Tibial nerve (tissue), 4 donors: ENCODE data around the gene ATP8A2.

Experiments
- CTCF ChIP-seq, 5 experiments: fragments of 200-600 bp in 3 of 5; fragments of 450-650 bp in 2 of 5; sonication (generic) in 3 of 5; IDR thresholded peaks; one replicate each; pipeline ENCODE4 v1.5.1; 2016 to 2019; ENCODE audit warnings: antibody characterized with exemption in 5 of 5, mild to moderate bottlenecking in 3 of 5, moderate library complexity in 2 of 5
- EP300 ChIP-seq, 2 donors: sonication (generic); formaldehyde crosslinking; IDR thresholded peaks; one replicate each; pipeline ENCODE4 v1.6.1; 2017; ENCODE audit warnings: antibody characterized with exemption in 2 of 2, mild to moderate bottlenecking in 1 of 2
- POLR2A ChIP-seq, 2 donors: fragments of 450-650 bp; IDR thresholded peaks; one replicate each; pipeline ENCODE4 v1.6.1; 2017; ENCODE audit warnings: antibody characterized with exemption in 2 of 2, mild to moderate bottlenecking in 2 of 2, moderate library complexity in 2 of 2

GRCh38 chr13:25843692-25844091 lies 471.9 kb downstream of the ATP8A2 start:
- TF ChIP-seq CTCF (IDR thresholded peaks at IDR 0.05) (no peak), POLR2A (IDR thresholded peaks at IDR 0.05) (no peak), EP300 (IDR thresholded peaks at IDR 0.05) (no peak)
